Neural crest cell (in vitro differentiated cells): Measurements from ENCODE around the gene GRB2. TPM values are rescaled to one million over a fixed set of nuclear protein-coding genes. Genes with fewer than 3 reads are reported as not detected.
"Not testable (repeated sequence)": the region's sequence is repeated elsewhere in the genome, so short reads cannot be mapped to it uniquely, and the experiment has no call there.

Experiments
- DNase-seq: peaks from one replicate; pipeline ENCODE4 v3.0.0; 2021; ENCODE audit warnings: low read depth, mixed read lengths, low spot score
- H3K27ac Mint-ChIP-seq: one replicate; pipeline ENCODE4 v1.8.0; 2021; ENCODE audit warnings: mild to moderate bottlenecking, mixed read lengths; ENCODE audit not compliant: unreplicated experiment
- H3K27me3 Mint-ChIP-seq: 2 replicates; pipeline ENCODE4 v1.8.0; 2021; ENCODE audit warnings: low read depth, mild to moderate bottlenecking, mixed read lengths
- H3K36me3 Mint-ChIP-seq: 2 replicates; pipeline ENCODE4 v1.8.0; 2021; ENCODE audit warnings: low read depth, mild to moderate bottlenecking, mixed read lengths
- H3K4me1 Mint-ChIP-seq: 2 replicates; pipeline ENCODE4 v1.8.0; 2021; ENCODE audit warnings: mixed read lengths
- H3K4me3 Mint-ChIP-seq: one replicate; pipeline ENCODE4 v1.8.0; 2021; ENCODE audit warnings: mild to moderate bottlenecking, mixed read lengths
- H3K9me3 Mint-ChIP-seq: 2 replicates; pipeline ENCODE4 v1.8.0; 2021; ENCODE audit warnings: mixed read lengths
- total RNA-seq: library from RNA; stranded (reverse); gene quantifications from 2 replicates; pipeline ENCODE4 v1.2.1, GENCODE V29; 2021
- TF ChIP-seq, protein P1 (sequence below): fragments of 200-600 bp; sonication (generic); conservative IDR thresholded peaks from 2 replicates; pipeline ENCODE4 v1.5.0; 2021; ENCODE audit warnings: antibody characterized with exemption, mild to moderate bottlenecking

Gene GRB2
- total RNA-seq, 1 donor from 2014 or later = 79.4 TPM

DNA sequence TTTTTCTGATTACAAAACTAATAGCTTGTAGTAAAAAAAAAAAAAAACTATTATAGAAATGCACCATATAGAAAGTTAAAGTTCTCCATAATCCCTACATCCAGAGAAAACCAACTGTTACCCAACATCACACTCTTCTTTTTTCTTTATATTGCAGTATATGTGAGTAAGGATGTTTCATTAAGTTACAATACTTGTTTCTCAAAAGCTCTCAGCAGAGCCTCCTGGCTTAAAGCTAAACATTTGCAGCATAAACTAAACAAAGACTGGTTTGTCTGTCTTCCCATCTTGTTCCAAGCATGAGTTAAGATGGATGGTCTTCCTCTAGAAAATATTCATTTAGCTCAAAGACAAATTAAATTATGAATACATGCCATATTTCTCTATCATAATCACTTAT, 25.2 kb downstream of the GRB2 start:
- H3K36me3 Mint-ChIP-seq = peaks cover 1% of the 10 kb centered on the region
- no peaks in the 10 kb centered on the region for H3K9me3 Mint-ChIP-seq
- TF ChIP-seq, protein P1, sequence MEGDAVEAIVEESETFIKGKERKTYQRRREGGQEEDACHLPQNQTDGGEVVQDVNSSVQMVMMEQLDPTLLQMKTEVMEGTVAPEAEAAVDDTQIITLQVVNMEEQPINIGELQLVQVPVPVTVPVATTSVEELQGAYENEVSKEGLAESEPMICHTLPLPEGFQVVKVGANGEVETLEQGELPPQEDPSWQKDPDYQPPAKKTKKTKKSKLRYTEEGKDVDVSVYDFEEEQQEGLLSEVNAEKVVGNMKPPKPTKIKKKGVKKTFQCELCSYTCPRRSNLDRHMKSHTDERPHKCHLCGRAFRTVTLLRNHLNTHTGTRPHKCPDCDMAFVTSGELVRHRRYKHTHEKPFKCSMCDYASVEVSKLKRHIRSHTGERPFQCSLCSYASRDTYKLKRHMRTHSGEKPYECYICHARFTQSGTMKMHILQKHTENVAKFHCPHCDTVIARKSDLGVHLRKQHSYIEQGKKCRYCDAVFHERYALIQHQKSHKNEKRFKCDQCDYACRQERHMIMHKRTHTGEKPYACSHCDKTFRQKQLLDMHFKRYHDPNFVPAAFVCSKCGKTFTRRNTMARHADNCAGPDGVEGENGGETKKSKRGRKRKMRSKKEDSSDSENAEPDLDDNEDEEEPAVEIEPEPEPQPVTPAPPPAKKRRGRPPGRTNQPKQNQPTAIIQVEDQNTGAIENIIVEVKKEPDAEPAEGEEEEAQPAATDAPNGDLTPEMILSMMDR = no peak
- H3K4me3 Mint-ChIP-seq = no peak overlapping the region
- no peak for DNase-seq
- peaks cover 13% of the 10 kb centered on the region for H3K4me1 Mint-ChIP-seq
- H3K27ac Mint-ChIP-seq = no peak overlapping the region
- no peaks in the 10 kb centered on the region for H3K27me3 Mint-ChIP-seq

DNA sequence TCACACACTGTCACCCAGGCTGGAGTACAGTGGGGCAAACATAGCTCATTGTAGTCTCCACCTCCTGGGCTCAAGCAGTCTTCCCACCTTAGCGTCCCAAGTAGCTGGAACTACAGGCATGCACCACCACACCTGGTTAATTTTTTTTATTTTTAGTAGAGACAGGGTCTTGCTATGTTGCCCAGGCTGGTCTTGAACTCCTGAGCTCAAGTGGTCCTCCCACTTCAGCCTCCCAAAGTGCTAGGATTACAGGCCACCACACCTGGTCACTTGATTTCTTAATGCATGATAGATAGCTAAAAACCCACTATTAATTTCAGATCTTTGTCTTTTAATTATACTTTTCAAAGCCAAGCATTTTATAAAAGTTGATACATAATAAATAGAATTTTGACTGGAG, 26.1 kb downstream of the GRB2 start:
- H3K4me3 Mint-ChIP-seq, H3K36me3 Mint-ChIP-seq, H3K9me3 Mint-ChIP-seq, DNase-seq, H3K27ac Mint-ChIP-seq, H3K27me3 Mint-ChIP-seq: not testable (repeated sequence)
- peaks cover 13% of the 10 kb centered on the region for H3K4me1 Mint-ChIP-seq

DNA sequence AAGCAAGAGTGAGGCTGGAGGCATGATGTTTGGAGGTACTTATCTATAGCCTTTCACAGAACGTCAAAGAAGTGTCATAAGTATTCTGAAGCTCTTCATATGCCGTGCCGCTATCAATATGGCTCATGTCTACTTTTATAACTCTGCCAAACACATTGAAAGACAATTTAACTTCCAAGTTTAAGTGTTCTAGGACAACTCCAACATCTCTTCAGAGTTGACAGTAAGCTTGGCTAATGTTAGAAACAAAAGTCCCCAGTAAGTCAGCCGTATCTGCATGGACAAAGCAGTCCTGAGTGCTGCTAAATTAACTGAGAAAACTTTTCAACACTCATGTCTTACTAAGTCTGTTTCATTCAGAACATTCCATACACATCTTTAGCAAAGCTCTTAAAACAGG, 32.2 kb downstream of the GRB2 start:
- peaks cover 24% of the 10 kb centered on the region for H3K4me1 Mint-ChIP-seq
- no peaks in the 10 kb centered on the region for H3K9me3 Mint-ChIP-seq
- H3K4me3 Mint-ChIP-seq = no peak overlapping the region
- no peak overlapping the region for H3K27ac Mint-ChIP-seq
- DNase-seq = no peak
- TF ChIP-seq, protein P1 = no peak
- no peaks in the 10 kb centered on the region for H3K27me3 Mint-ChIP-seq
- H3K36me3 Mint-ChIP-seq = peaks cover 7% of the 10 kb centered on the region

DNA sequence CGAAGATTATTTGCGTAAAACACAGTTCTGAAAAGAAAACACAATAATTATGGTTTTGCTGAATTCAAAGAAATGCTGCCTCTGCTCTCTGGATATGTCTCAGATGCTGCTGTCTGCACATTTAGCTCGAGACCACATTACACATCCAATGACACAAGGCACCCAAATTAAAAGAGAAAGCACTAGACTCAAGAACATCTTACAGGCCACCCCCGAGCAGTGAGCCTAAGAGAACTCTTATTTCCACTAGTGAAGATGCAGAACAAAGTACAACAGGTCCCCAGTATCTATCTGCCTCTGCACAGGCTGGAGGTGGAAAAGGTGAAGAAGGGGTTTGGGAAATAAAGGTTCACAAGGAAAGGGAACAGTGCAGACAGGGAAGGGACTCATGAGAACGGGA, 33.5 kb downstream of the GRB2 start:
- Mint-ChIP-seq H3K36me3 (peaks cover 7% of the 10 kb centered on the region), H3K27ac (no peak overlapping the region), H3K27me3 (no peaks in the 10 kb centered on the region), H3K4me3 (no peak overlapping the region), H3K4me1 (peaks cover 24% of the 10 kb centered on the region), H3K9me3 (no peaks in the 10 kb centered on the region)
- DNase-seq = no peak
- TF ChIP-seq, protein P1 = no peak

DNA sequence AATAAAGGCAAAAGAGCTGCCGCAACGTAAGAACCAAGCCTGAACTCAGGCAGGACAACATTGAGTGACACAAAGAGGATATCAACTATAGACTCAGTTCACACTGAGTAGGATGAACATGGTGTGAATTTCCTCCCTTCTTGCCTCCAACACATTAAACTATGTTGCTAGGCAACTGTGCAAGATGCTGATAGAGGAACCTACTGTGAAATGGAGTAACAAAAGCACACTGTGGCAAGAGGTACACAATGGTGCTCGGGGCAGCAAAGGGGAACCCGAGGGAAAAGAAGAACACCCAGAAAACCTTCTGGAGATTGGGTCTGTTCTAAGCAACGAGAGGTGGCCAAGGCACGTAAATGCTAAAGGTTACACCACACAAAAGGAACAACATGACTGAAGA, 34.1 kb downstream of the GRB2 start:
- no peak for DNase-seq
- no peak overlapping the region for H3K4me3 Mint-ChIP-seq
- peak overlapping the region; percentile 28 for H3K27ac Mint-ChIP-seq
- no peaks in the 10 kb centered on the region for H3K9me3 Mint-ChIP-seq
- no peaks in the 10 kb centered on the region for H3K27me3 Mint-ChIP-seq
- peaks cover 7% of the 10 kb centered on the region for H3K36me3 Mint-ChIP-seq
- H3K4me1 Mint-ChIP-seq = peaks cover 24% of the 10 kb centered on the region
- TF ChIP-seq, protein P1 = no peak

DNA sequence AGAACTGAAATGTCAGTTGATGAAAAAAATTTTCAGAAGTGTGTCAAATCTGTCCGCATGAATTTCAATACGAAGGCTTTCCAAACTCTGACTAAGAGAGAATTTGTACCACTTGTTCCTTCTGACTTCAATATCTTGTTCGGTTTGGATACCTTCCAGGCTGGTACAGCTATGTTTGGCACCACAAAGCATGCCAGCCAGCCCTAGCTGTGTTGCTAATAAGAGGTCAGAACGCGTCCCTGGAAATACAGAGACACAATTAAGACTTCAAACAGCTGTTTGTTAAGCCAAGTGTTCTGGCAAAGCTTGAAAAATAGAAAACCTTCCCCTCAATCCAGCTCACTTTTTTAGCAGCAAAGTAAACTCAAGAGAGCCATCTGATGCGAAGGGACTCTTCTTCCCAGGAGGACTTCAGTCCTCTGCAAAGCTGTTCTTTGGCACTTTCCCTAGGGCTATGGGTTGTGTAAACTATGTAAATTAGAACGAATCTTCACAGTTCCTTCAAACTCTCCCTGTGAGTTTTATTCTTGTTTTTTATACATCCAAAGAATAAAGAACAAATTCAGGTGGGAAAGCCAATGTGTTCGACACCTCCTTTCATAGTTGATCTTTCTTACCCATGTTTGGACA, 35.1 kb downstream of the GRB2 start:
- H3K27ac Mint-ChIP-seq = no peak overlapping the region
- peaks cover 7% of the 10 kb centered on the region for H3K36me3 Mint-ChIP-seq
- TF ChIP-seq, protein P1 = no peak

DNA sequence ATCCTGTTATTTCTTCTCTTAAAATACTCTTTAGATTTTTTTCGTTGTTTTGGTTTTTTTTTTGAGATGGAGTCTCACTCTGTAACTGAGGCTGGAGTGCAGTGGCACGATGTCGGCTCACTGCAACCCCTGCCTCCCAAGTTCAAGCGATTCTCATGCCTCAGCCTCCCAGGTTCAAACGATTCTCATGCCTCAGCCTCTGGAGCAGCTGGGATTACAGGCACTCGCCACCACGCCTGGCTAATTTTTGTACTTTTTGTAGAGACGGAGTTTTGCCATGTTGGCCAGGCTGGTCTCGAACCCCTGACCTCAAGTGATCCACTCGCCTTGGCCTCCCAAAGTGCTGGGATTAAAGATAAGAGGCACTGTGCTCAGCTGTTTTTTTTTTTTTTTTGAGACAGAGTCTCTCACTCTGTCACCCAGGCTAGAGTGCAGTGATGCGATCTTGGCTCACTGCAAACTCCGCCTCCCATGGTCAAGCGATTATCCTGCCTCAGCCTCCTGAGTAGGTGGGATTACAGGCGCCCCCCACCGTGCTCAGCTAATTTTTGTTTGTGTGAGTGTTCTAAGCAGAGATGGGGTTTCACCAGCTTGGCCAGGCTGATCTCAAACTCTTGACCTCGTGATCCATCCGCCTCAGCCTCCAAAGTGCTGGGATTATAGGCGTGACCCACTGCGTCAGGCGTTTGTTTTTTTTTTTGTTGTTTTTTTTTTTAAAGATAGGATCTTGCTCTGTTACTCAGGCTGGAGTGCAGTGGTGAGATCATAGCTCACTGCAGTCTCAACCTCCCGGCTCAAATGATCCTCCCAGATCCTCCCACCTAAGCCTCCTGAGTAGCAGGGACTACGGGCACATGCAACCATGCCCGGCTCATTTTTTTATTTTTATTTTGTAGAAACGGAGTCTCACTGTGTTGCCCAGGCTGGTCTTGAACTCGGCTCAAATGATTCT, 37.4 kb downstream of the GRB2 start:
- DNase-seq, H3K9me3 Mint-ChIP-seq, H3K27ac Mint-ChIP-seq, H3K4me3 Mint-ChIP-seq, H3K36me3 Mint-ChIP-seq, H3K27me3 Mint-ChIP-seq: not testable (repeated sequence)
- H3K4me1 Mint-ChIP-seq = peaks cover 41% of the 10 kb centered on the region

More for the DNA sequence above, 35.1 kb downstream of the GRB2 start:
- H3K4me1 Mint-ChIP-seq = peaks cover 31% of the 10 kb centered on the region
- no peaks in the 10 kb centered on the region for H3K27me3 Mint-ChIP-seq
- DNase-seq = no peak
- no peak overlapping the region for H3K4me3 Mint-ChIP-seq
- no peaks in the 10 kb centered on the region for H3K9me3 Mint-ChIP-seq
